ENCODE data around the gene CIITA. TPM values are rescaled to one million over a fixed set of nuclear protein-coding genes. Genes with fewer than 3 reads are reported as not detected.
"Not testable (repeated sequence)": the region's sequence is repeated elsewhere in the genome, so short reads cannot be mapped to it uniquely, and the experiment has no call there.

The CIITA gene
- total and polyA plus RNA-seq, 8 donors: under 0.01 to 67.1 (median 12.8) TPM

- Histone ChIP-seq H3K36me3 (peaks cover 33 to 92% (median 85%) of the 10 kb centered on the region in 4 donors), H3K9me3 (no peaks in the 10 kb centered on the region), H3K27me3 (no peaks in the 10 kb centered on the region), H3K27ac (no peak overlapping the region), H3K4me3 (no peak overlapping the region), H3K4me1 (peaks cover 7 to 57% (median 36%) of the 10 kb centered on the region in 4 donors)
- DNase-seq: no peak
- TF ChIP-seq POLR2A (IDR thresholded peaks at IDR 0.05) (no peak), EP300 (IDR thresholded peaks at IDR 0.05) (no peak), POLR2AphosphoS5 (IDR thresholded peaks at IDR 0.05) (no peak)
- TF ChIP-seq, protein P1, sequence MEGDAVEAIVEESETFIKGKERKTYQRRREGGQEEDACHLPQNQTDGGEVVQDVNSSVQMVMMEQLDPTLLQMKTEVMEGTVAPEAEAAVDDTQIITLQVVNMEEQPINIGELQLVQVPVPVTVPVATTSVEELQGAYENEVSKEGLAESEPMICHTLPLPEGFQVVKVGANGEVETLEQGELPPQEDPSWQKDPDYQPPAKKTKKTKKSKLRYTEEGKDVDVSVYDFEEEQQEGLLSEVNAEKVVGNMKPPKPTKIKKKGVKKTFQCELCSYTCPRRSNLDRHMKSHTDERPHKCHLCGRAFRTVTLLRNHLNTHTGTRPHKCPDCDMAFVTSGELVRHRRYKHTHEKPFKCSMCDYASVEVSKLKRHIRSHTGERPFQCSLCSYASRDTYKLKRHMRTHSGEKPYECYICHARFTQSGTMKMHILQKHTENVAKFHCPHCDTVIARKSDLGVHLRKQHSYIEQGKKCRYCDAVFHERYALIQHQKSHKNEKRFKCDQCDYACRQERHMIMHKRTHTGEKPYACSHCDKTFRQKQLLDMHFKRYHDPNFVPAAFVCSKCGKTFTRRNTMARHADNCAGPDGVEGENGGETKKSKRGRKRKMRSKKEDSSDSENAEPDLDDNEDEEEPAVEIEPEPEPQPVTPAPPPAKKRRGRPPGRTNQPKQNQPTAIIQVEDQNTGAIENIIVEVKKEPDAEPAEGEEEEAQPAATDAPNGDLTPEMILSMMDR (IDR thresholded peaks at IDR 0.05): no peak
- 68 to 100% (median 77%) methylated on average over 1 to 4 of the region's 4 CpGs for WGBS, 5 donors
- intact Hi-C loops (cut with DNase I; ENCODE audit: low total_unique reads): no loop called here
Observed at GRCh38 chr16:10926094-10926493, 49.1 kb downstream of the CIITA start.

DNA sequence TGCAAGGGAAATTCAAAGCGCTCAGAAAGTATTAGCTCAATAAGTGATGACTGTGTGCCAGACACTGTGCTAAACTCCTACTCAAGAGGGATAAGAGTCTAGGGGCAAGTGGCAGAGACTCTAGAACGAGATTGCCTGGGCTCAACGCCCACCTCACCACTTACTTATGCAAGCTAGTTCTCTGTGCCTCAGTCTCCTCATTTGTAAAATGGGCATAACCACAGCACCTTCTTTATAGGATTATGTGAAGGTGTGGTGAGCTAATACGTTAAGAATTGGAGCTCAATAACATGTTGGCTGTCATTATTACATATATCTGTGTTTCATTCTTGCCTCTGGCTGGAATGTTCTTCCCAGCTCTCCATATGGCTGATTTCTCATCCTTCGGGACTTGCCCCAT lies 49.9 kb downstream of the CIITA start:
- intact Hi-C loops (cut with DNase I; ENCODE audit: low total_unique reads): no loop called here
- Histone ChIP-seq H3K27me3 (no peaks in the 10 kb centered on the region), H3K36me3 (peaks cover 33 to 92% (median 85%) of the 10 kb centered on the region in 4 donors), H3K4me1 (peaks cover 5 to 56% (median 32%) of the 10 kb centered on the region in 4 donors), H3K9me3 (no peaks in the 10 kb centered on the region), H3K27ac (no peak overlapping the region), H3K4me3 (no peak overlapping the region)
- TF ChIP-seq, protein P1 (IDR thresholded peaks at IDR 0.05): no peak
- no peak for TF ChIP-seq POLR2AphosphoS5 (IDR thresholded peaks at IDR 0.05)
- TF ChIP-seq POLR2A (IDR thresholded peaks at IDR 0.05): no peak
- no peak for TF ChIP-seq EP300 (IDR thresholded peaks at IDR 0.05)
- 91 to 95% (median 94%) methylated on average over 5 of the region's 5 CpGs for WGBS, 5 donors
- DNase-seq: no peak

- no peak for TF ChIP-seq POLR2A (IDR thresholded peaks at IDR 0.05)
- TF ChIP-seq POLR2AphosphoS5 (IDR thresholded peaks at IDR 0.05): no peak
- TF ChIP-seq, protein P1 (IDR thresholded peaks at IDR 0.05): no peak
- TF ChIP-seq EP300 (IDR thresholded peaks at IDR 0.05): no peak
- Histone ChIP-seq H3K4me3 (no peak overlapping the region), H3K9me3 (no peaks in the 10 kb centered on the region), H3K27ac (no peak overlapping the region), H3K27me3 (no peaks in the 10 kb centered on the region), H3K4me1 (peaks cover 0 to 49% (median 24%) of the 10 kb centered on the region in 4 donors), H3K36me3 (peaks cover 33 to 92% (median 84%) of the 10 kb centered on the region in 4 donors)
- 95 to 98% (median 96%) methylated on average over 11 of the region's 11 CpGs for WGBS, 5 donors
- no peak for DNase-seq
- intact Hi-C loops (cut with DNase I; ENCODE audit: low total_unique reads): no loop called here
Observed at GRCh38 chr16:10927497-10928112, 50.6 kb downstream of the CIITA start.

DNA sequence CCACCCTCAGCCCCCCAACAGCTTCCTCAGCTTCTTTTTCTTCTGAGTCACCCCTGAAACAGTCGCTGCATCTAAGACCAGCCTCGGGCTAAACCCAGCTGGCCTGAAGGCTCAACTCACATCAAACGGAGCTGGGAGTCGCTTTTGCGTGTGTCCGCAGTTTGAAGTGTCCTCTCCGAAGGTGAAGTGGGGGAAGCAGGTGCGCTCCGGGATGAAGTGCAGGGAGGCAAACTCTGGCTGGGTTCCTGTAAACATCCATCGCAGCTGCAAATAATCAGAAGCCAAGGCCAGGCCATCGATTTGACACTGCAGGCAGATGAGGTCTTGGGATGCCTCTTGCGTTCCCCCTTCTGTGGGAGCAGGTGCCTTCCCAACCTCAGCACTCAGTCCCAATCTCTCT lies 52.1 kb downstream of the CIITA start:
- H3K4me3 ChIP-seq; H3K27me3 ChIP-seq; intact Hi-C loops (cut with DNase I; ENCODE audit: low total_unique reads); DNase-seq; H3K27ac ChIP-seq; H3K9me3 ChIP-seq: not testable (repeated sequence)
- Histone ChIP-seq H3K4me1 (peaks cover 8 to 49% (median 23%) of the 10 kb centered on the region in 4 donors), H3K36me3 (peaks cover 39 to 92% (median 81%) of the 10 kb centered on the region in 4 donors)
- 63 to 85% (median 83%) methylated on average over 11 to 12 of the region's 12 CpGs for WGBS, 5 donors

Data from stomach (tissue), 9 donors.